MCF 10A (cell line): ENCODE data around the gene STAM. TPM values are rescaled to one million over a fixed set of nuclear protein-coding genes. Genes with fewer than 3 reads are reported as not detected.

Source experiments
- BruUV-seq: library from RNA; stranded (reverse); fragments of 400-500 nt; replicated peaks from 2 replicates; lab custom pipeline; 2021; lab: Mats Ljungman, UMichigan
- CTCF ChIA-PET: fragments of 300-600 bp; sonication (Branson Sonifier 250); formaldehyde crosslinking; extraction: SDS; loops from one replicate; lab custom pipeline; 2021; ENCODE audit warnings: antibody characterized with exemption, inconsistent platforms; lab: Yijun Ruan, JAX
- POLR2A ChIA-PET: fragments of 300-600, 350-650 bp; sonication (Branson Sonifier 250); formaldehyde crosslinking; extraction: SDS; loops from one replicate; lab custom pipeline; 2020; ENCODE audit warnings: antibody characterized with exemption, inconsistent platforms; lab: Yijun Ruan, JAX
- DNase-seq: peaks from one replicate; pipeline ENCODE4 v3.0.0-alpha.2; 2018; ENCODE audit not compliant: unreplicated experiment
- H3K27ac Mint-ChIP-seq: one replicate; pipeline ENCODE4 v1.8.0; 2022; ENCODE audit warnings: mild to moderate bottlenecking, low read depth, mixed read lengths; ENCODE audit not compliant: unreplicated experiment
- H3K27me3 Mint-ChIP-seq: one replicate; pipeline ENCODE4 v1.8.0; 2022; ENCODE audit warnings: mixed read lengths; ENCODE audit not compliant: insufficient read depth, unreplicated experiment
- H3K36me3 Mint-ChIP-seq: one replicate; pipeline ENCODE4 v1.8.0; 2022; ENCODE audit warnings: mild to moderate bottlenecking, moderate library complexity, mixed read lengths; ENCODE audit not compliant: insufficient read depth, unreplicated experiment
- H3K4me1 Mint-ChIP-seq: one replicate; pipeline ENCODE4 v1.8.0; 2022; ENCODE audit warnings: mixed read lengths; ENCODE audit not compliant: insufficient read depth, unreplicated experiment
- H3K4me3 Mint-ChIP-seq: one replicate; pipeline ENCODE4 v1.8.0; 2022; ENCODE audit warnings: mild to moderate bottlenecking, moderate library complexity, mixed read lengths; ENCODE audit not compliant: unreplicated experiment
- H3K9me3 Mint-ChIP-seq: one replicate; pipeline ENCODE4 v1.8.0; 2022; ENCODE audit warnings: mixed read lengths; ENCODE audit not compliant: unreplicated experiment
- intact Hi-C: fragments of 100-400 bp; cut with micrococcal nuclease; formaldehyde crosslinking; loops from 2 replicates; pipeline ENCODE4 v1.14.1; 2022
- total RNA-seq: library from RNA; stranded (reverse); gene quantifications from 2 replicates; pipeline ENCODE4 v1.2.3, GENCODE V29; 2022
- TF ChIP-seq, protein P1 (sequence below): fragments of 200-600 bp; IDR thresholded peaks from one replicate; pipeline ENCODE4 v1.8.0; 2022; ENCODE audit warnings: antibody characterized with exemption, mild to moderate bottlenecking; ENCODE audit not compliant: unreplicated experiment

STAM gene
- total RNA-seq, 1 experiment from 2014 or later, result 35.4 TPM

DNA sequence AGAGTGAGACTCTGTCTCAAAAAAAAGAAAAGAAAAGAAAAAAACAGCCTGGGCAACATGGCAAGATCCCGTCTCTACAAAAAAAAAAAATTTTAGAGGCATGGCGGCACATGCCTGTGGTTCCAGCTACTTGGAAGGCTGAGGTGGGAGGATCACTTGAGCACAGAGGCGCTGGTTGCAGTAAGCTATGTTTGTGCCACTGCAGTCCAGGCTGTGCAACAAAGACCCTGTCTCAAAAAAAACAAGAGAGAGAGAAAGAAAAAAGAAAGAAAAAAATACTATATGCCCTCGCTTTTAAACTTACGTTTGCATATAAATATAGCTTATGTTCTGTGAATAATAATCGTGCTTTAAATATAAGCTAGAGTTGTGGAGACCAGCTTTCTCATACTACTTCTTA lies 38.0 kb upstream of the STAM start:
- H3K9me3 Mint-ChIP-seq, result no peaks in the 10 kb centered on the region
- H3K4me3 Mint-ChIP-seq, result no peak overlapping the region
- CTCF ChIA-PET, result interaction anchor here (0.5 to 2.2 kb wide), 17 partner anchors 8 to 763 kb away, joined by 3 to 20 read pairs (median 5); partner anchors contain the start of gene HACD1
- DNase-seq, result no peak
- BruUV-seq, result no TSS peak
- H3K27me3 Mint-ChIP-seq, result no peaks in the 10 kb centered on the region
- intact Hi-C loops, result loop anchor here (2.0 to 5.0 kb wide), 3 partner anchors 241 to 706 kb away; no protein-coding TSS in a partner anchor
- H3K4me1 Mint-ChIP-seq, result no peaks in the 10 kb centered on the region
- TF ChIP-seq, protein P1, sequence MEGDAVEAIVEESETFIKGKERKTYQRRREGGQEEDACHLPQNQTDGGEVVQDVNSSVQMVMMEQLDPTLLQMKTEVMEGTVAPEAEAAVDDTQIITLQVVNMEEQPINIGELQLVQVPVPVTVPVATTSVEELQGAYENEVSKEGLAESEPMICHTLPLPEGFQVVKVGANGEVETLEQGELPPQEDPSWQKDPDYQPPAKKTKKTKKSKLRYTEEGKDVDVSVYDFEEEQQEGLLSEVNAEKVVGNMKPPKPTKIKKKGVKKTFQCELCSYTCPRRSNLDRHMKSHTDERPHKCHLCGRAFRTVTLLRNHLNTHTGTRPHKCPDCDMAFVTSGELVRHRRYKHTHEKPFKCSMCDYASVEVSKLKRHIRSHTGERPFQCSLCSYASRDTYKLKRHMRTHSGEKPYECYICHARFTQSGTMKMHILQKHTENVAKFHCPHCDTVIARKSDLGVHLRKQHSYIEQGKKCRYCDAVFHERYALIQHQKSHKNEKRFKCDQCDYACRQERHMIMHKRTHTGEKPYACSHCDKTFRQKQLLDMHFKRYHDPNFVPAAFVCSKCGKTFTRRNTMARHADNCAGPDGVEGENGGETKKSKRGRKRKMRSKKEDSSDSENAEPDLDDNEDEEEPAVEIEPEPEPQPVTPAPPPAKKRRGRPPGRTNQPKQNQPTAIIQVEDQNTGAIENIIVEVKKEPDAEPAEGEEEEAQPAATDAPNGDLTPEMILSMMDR, result no peak
- H3K36me3 Mint-ChIP-seq, result no peaks in the 10 kb centered on the region
- POLR2A ChIA-PET, result interaction anchor here (0.7 to 1.3 kb wide), 4 partner anchors 11 to 125 kb away, joined by 3 to 5 read pairs (median 3); partner anchors contain the start of gene STAM
- H3K27ac Mint-ChIP-seq, result no peak overlapping the region

DNA sequence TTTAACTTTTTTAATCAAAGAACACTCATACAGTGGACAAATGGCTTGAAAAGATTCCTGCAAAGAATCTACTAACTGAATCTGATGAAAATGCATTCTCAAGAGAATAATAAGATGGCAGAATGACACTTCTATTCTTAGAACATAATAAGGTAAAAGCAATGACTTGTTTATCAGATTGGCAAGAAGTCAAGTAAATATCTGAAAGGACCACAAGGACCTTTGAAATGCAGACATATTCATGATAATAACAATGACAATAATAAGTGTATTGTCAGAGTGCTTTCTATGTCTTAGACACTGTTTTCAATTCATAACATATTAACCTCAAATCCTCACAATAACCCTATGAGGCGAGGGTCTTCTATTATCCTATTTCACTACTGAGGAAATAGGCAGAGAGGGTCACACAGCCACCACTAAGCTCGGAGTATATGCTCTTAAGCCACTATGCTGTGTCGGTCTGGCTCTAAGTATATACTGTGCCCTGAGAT lies 37.4 kb upstream of the STAM start:
- intact Hi-C loops, result loop anchor here (1.0 to 5.0 kb wide), 7 partner anchors 137 to 706 kb away; no protein-coding TSS in a partner anchor
- Mint-ChIP-seq H3K9me3 (no peaks in the 10 kb centered on the region), H3K27ac (no peak overlapping the region), H3K4me1 (no peaks in the 10 kb centered on the region), H3K27me3 (no peaks in the 10 kb centered on the region), H3K4me3 (no peak overlapping the region), H3K36me3 (no peaks in the 10 kb centered on the region)
- TF ChIP-seq, protein P1, result no peak
- BruUV-seq, result no TSS peak
- ChIA-PET CTCF (interaction anchor here (0.5 to 2.2 kb wide), 24 partner anchors 9 to 609 kb away, joined by 3 to 20 read pairs (median 4); partner anchors contain the start of gene HACD1), POLR2A (interaction anchor here (0.7 to 1.3 kb wide), 3 partner anchors 10 to 37 kb away, joined by 3 to 5 read pairs (median 3); partner anchors contain the start of gene STAM)
- DNase-seq, result no peak

DNA sequence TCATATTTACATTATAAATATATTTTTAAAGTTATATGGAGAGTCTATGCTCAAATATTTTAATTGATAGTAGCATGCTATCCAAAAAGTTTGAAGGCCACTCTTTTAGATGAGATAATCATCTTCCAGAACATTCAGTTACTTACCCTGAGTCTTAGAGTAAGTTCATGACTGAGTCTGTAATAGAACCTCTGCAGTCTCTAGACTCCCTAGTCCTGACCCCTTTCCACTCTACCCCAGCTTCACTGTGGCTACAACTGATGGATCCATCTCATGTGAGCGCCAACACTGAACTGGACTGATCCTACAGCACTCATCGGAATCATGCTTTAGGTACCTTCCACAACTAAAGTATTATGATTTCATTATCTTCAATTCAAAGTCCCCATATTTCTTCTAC lies 36.9 kb upstream of the STAM start:
- Mint-ChIP-seq H3K36me3 (no peaks in the 10 kb centered on the region), H3K4me1 (peaks cover under 1% of the 10 kb centered on the region), H3K27ac (no peak overlapping the region), H3K4me3 (no peak overlapping the region), H3K27me3 (no peaks in the 10 kb centered on the region), H3K9me3 (no peaks in the 10 kb centered on the region)
- no peak for DNase-seq
- POLR2A ChIA-PET, result interaction anchor here (0.8 to 1.3 kb wide), 2 partner anchors 9 to 36 kb away, joined by 3 to 5 read pairs; partner anchors contain the start of gene STAM
- BruUV-seq, result no TSS peak
- intact Hi-C loops, result loop anchor here (1.0 to 5.0 kb wide), 7 partner anchors 136 to 705 kb away; no protein-coding TSS in a partner anchor
- CTCF ChIA-PET, result interaction anchor here (0.6 to 2.2 kb wide), 15 partner anchors 9 to 577 kb away, joined by 3 to 20 read pairs (median 4); partner anchors contain the start of gene HACD1
- TF ChIP-seq, protein P1, result no peak

DNA sequence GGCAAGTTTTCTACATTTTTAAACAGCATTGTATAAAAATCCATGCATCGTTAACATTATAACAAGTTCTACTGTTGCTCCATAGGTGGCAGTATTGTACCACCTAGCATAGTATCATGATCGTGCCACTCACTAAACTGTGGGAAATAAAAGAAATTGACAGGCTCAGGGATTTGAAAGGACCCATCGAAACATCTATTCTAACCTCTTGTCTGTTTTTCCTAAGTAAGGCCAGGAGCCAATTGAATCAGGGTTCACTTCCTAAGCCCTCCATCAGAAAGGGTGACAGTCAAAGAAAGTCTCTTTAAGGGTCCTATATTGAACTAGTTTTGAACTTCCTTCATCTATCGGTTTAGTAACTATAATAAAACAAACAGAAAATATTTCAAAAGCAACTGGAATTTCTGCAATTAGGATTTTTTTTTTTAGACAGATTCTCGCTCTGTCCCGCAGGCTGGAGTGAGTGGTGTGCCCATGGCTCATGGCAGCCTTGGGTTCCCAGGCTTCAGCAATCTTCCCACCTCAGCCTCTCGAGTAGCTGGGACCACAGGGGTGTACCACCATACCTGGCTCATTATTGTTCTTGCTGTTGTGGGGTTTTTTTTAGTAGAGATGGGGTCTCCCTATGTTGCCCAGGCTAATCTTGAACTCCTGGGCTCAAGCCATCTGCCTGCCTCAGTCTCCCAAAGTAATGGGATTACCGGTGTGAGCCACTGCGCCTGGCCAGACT lies 36.2 kb upstream of the STAM start:
- DNase-seq, result peak; percentile 70
- no TSS peak for BruUV-seq
- ChIA-PET POLR2A (no interaction called here), CTCF (interaction anchor here (0.7 to 3.8 kb wide), 20 partner anchors 9 to 666 kb away, joined by 3 to 39 read pairs (median 5); partner anchors contain the start of genes HACD1 and MRC1)
- no peaks in the 10 kb centered on the region for H3K27me3 Mint-ChIP-seq
- peaks cover 7% of the 10 kb centered on the region for H3K36me3 Mint-ChIP-seq
- TF ChIP-seq, protein P1, result peak; percentile 66
- no peaks in the 10 kb centered on the region for H3K9me3 Mint-ChIP-seq
- H3K4me3 Mint-ChIP-seq, result no peak overlapping the region
- H3K27ac Mint-ChIP-seq, result no peak overlapping the region
- H3K4me1 Mint-ChIP-seq, result peaks cover 6% of the 10 kb centered on the region
- intact Hi-C loops, result loop anchor here (1.0 to 5.0 kb wide), 7 partner anchors 136 to 705 kb away; no protein-coding TSS in a partner anchor
